HL-60 (cell line): ENCODE data around the gene IQCK.

Experiments used
- DNase-seq, 2 experiments: peaks; one replicate each; pipeline ENCODE4 v3.0.0-alpha.2; 2010 to 2020; ENCODE audit warnings: low read depth in 1 of 2, low spot score in 1 of 2
- H3K27ac ChIP-seq: fragments of 250-450 bp; sonication (Bioruptor Pico); replicated peaks from 2 replicates; pipeline ENCODE4 v1.5.1; 2020; ENCODE audit warnings: mild to moderate bottlenecking, moderate library complexity
- H3K27me3 ChIP-seq: fragments of 250-450 bp; sonication (Bioruptor Pico); 2 replicates; pipeline ENCODE4 v1.5.1; 2021; ENCODE audit warnings: mild to moderate bottlenecking, moderate library complexity; ENCODE audit not compliant: insufficient read depth, poor library complexity, severe bottlenecking
- H3K4me3 ChIP-seq: replicated peaks from 2 replicates; pipeline ENCODE4 v1.5.1; 2011; ENCODE audit warnings: mild to moderate bottlenecking, control low read depth, low read length; ENCODE audit not compliant: insufficient read depth
- GABPA ChIP-seq: IDR thresholded peaks from 2 replicates; pipeline ENCODE4 v1.6.1; 2012; ENCODE audit warnings: low read depth
- POLR2AphosphoS5 ChIP-seq: IDR thresholded peaks from 2 replicates; pipeline ENCODE4 v1.6.1; 2012; ENCODE audit warnings: low read depth
- SPI1 ChIP-seq: IDR thresholded peaks from 2 replicates; pipeline ENCODE4 v1.6.1; 2012; ENCODE audit warnings: low read depth, mild to moderate bottlenecking, borderline replicate concordance
- TF ChIP-seq, protein P1 (sequence below): IDR thresholded peaks from 2 replicates; pipeline ENCODE4 v1.6.1; 2012; ENCODE audit warnings: low read depth; ENCODE audit not compliant: insufficient replicate concordance
- TF ChIP-seq, protein P2 (sequence below): IDR thresholded peaks from one replicate; pipeline ENCODE4 v1.5.1; 2011; ENCODE audit warnings: low read length, control low read depth, inconsistent platforms; ENCODE audit not compliant: insufficient read depth

The IQCK gene

DNA sequence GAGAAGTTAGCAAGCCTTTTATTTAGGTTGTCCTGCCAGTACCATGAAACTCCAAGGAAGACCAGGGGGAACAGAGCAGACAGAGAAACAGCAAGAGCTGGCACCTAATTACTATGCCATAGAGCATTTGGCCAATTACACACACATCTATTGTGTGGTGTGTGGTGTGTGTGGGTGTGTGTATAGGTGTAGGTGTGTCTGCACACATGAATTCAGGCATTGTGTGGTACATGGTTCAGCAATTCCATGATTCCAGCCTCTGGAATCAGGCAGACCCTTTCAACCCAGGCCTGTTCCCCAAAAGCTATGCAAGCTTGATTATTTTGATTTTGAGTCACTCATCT lies 25.7 kb downstream of the IQCK start:
- Histone ChIP-seq H3K27me3 (no peaks in the 10 kb centered on the region), H3K4me3 (no peak overlapping the region), H3K27ac (no peak overlapping the region)
- TF ChIP-seq SPI1 (no peak), GABPA (no peak), POLR2AphosphoS5 (no peak)
- TF ChIP-seq, protein P1, sequence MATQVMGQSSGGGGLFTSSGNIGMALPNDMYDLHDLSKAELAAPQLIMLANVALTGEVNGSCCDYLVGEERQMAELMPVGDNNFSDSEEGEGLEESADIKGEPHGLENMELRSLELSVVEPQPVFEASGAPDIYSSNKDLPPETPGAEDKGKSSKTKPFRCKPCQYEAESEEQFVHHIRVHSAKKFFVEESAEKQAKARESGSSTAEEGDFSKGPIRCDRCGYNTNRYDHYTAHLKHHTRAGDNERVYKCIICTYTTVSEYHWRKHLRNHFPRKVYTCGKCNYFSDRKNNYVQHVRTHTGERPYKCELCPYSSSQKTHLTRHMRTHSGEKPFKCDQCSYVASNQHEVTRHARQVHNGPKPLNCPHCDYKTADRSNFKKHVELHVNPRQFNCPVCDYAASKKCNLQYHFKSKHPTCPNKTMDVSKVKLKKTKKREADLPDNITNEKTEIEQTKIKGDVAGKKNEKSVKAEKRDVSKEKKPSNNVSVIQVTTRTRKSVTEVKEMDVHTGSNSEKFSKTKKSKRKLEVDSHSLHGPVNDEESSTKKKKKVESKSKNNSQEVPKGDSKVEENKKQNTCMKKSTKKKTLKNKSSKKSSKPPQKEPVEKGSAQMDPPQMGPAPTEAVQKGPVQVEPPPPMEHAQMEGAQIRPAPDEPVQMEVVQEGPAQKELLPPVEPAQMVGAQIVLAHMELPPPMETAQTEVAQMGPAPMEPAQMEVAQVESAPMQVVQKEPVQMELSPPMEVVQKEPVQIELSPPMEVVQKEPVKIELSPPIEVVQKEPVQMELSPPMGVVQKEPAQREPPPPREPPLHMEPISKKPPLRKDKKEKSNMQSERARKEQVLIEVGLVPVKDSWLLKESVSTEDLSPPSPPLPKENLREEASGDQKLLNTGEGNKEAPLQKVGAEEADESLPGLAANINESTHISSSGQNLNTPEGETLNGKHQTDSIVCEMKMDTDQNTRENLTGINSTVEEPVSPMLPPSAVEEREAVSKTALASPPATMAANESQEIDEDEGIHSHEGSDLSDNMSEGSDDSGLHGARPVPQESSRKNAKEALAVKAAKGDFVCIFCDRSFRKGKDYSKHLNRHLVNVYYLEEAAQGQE: no peak
- TF ChIP-seq, protein P2, sequence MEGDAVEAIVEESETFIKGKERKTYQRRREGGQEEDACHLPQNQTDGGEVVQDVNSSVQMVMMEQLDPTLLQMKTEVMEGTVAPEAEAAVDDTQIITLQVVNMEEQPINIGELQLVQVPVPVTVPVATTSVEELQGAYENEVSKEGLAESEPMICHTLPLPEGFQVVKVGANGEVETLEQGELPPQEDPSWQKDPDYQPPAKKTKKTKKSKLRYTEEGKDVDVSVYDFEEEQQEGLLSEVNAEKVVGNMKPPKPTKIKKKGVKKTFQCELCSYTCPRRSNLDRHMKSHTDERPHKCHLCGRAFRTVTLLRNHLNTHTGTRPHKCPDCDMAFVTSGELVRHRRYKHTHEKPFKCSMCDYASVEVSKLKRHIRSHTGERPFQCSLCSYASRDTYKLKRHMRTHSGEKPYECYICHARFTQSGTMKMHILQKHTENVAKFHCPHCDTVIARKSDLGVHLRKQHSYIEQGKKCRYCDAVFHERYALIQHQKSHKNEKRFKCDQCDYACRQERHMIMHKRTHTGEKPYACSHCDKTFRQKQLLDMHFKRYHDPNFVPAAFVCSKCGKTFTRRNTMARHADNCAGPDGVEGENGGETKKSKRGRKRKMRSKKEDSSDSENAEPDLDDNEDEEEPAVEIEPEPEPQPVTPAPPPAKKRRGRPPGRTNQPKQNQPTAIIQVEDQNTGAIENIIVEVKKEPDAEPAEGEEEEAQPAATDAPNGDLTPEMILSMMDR: no peak
- no peak for DNase-seq

DNA sequence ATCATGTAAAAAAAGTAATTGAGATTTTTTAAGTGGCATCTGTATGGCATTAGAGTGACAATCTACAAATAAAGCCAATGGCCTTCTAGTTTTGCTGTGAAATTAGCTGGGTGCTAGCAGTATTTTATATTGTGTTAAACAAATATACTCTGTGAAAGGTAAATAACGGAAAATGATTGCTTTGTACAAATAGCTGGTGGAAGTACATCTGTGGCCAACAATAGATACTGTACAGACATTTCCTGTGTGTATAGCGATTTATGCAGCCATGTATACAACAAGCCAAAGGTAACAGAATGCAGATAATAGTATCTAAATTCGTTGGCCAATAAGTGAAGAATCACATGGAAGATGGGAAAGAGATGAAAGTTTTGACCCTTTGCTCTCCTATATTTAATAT lies 26.6 kb downstream of the IQCK start:
- H3K4me3 ChIP-seq: no peak overlapping the region
- no peak overlapping the region for H3K27ac ChIP-seq
- no peak for TF ChIP-seq GABPA
- no peak for TF ChIP-seq SPI1
- TF ChIP-seq POLR2AphosphoS5: no peak
- TF ChIP-seq, protein P1: no peak
- TF ChIP-seq, protein P2: no peak
- no peak for DNase-seq
- H3K27me3 ChIP-seq: no peaks in the 10 kb centered on the region

DNA sequence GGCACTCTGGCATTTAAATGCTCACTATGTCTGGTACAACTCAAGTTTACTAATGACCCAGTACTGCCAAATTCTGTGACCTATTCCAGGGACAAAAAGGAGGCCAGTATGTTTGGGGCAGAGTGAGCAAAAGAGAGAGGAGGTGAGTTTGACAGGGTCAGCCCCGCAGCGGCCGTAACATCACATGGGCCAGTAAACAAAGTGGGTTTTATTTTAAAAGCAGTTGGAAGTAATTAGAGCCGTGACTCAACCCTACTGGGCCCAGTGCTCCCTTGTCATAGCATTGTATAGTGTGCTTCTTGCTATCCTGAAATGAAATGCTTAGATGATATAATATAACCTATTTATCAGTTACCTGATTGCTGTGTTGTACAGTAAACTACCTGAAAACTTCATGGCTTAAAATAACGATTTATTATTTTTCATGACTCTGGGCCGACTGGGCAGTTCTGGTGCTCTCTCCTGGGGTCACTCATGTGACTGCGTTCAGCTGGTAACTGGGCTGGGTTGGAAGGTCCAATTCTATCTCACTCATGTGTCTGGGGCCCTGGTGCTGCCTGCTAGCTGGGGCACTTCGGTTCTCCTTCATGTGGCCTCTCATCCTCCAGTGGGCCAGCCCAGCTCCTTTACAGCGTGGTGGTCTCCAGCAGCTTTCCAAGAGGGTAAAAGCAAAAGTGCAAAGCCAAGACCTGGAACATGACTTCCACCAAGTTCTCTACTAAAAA lies 27.4 kb downstream of the IQCK start:
- TF ChIP-seq SPI1: no peak
- no peak for TF ChIP-seq GABPA
- TF ChIP-seq POLR2AphosphoS5: no peak
- TF ChIP-seq, protein P2: no peak
- H3K4me3 ChIP-seq: no peak overlapping the region
- no peak for DNase-seq
- H3K27me3 ChIP-seq: no peaks in the 10 kb centered on the region
- no peak overlapping the region for H3K27ac ChIP-seq

DNA sequence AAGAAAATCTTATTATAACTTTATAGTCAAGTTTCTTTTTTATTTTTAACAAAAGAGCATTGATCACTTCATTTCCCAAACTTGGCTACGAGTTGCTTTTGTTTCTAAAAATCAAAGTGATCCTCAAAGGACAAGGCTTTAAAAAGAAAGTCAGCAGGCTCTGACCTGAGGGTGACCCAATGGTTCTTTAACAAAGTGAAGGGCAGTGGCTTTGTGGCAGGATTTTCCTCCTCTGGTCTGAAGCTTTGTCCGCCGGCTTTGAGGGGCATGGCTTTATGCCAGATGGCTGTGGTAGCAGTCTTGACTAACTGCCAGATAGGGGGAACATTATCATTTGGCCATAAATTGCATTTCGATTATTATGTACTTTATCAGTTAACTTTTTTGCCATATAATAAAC lies 28.5 kb downstream of the IQCK start:
- Histone ChIP-seq H3K27me3 (no peaks in the 10 kb centered on the region), H3K27ac (no peak overlapping the region), H3K4me3 (no peak overlapping the region)
- DNase-seq: no peak
- TF ChIP-seq SPI1 (no peak), GABPA (no peak), POLR2AphosphoS5 (no peak)
- TF ChIP-seq, protein P2: no peak
- TF ChIP-seq, protein P1: no peak
